MCF 10A (cell line): Measurements from ENCODE around the gene FLAD1. TPM values are rescaled to one million over a fixed set of nuclear protein-coding genes. Genes with fewer than 3 reads are reported as not detected.
A peak's percentile ranks its signal among the peaks of the same experiment; 100 is the strongest.

Source experiments
- BruUV-seq: library from RNA; stranded (reverse); fragments of 400-500 nt; replicated peaks from 2 replicates; lab custom pipeline; 2021; lab: Mats Ljungman, UMichigan
- CTCF ChIA-PET: fragments of 300-600 bp; sonication (Branson Sonifier 250); formaldehyde crosslinking; extraction: SDS; loops from one replicate; lab custom pipeline; 2021; ENCODE audit warnings: antibody characterized with exemption, inconsistent platforms; lab: Yijun Ruan, JAX
- POLR2A ChIA-PET: fragments of 300-600, 350-650 bp; sonication (Branson Sonifier 250); formaldehyde crosslinking; extraction: SDS; loops from one replicate; lab custom pipeline; 2020; ENCODE audit warnings: antibody characterized with exemption, inconsistent platforms; lab: Yijun Ruan, JAX
- DNase-seq: peaks from one replicate; pipeline ENCODE4 v3.0.0-alpha.2; 2018; ENCODE audit not compliant: unreplicated experiment
- H3K27ac Mint-ChIP-seq: one replicate; pipeline ENCODE4 v1.8.0; 2022; ENCODE audit warnings: mild to moderate bottlenecking, low read depth, mixed read lengths; ENCODE audit not compliant: unreplicated experiment
- H3K27me3 Mint-ChIP-seq: one replicate; pipeline ENCODE4 v1.8.0; 2022; ENCODE audit warnings: mixed read lengths; ENCODE audit not compliant: insufficient read depth, unreplicated experiment
- H3K36me3 Mint-ChIP-seq: one replicate; pipeline ENCODE4 v1.8.0; 2022; ENCODE audit warnings: mild to moderate bottlenecking, moderate library complexity, mixed read lengths; ENCODE audit not compliant: insufficient read depth, unreplicated experiment
- H3K4me1 Mint-ChIP-seq: one replicate; pipeline ENCODE4 v1.8.0; 2022; ENCODE audit warnings: mixed read lengths; ENCODE audit not compliant: insufficient read depth, unreplicated experiment
- H3K4me3 Mint-ChIP-seq: one replicate; pipeline ENCODE4 v1.8.0; 2022; ENCODE audit warnings: mild to moderate bottlenecking, moderate library complexity, mixed read lengths; ENCODE audit not compliant: unreplicated experiment
- H3K9me3 Mint-ChIP-seq: one replicate; pipeline ENCODE4 v1.8.0; 2022; ENCODE audit warnings: mixed read lengths; ENCODE audit not compliant: unreplicated experiment
- CTCF ChIP-seq: fragments of 200-600 bp; IDR thresholded peaks from one replicate; pipeline ENCODE4 v1.8.0; 2022; ENCODE audit warnings: antibody characterized with exemption, mild to moderate bottlenecking; ENCODE audit not compliant: unreplicated experiment
- intact Hi-C: fragments of 100-400 bp; cut with micrococcal nuclease; formaldehyde crosslinking; loops from 2 replicates; pipeline ENCODE4 v1.14.1; 2022
- total RNA-seq: library from RNA; stranded (reverse); gene quantifications from 2 replicates; pipeline ENCODE4 v1.2.3, GENCODE V29; 2022

FLAD1 gene
- total RNA-seq, 1 experiment from 2014 or later, result 91.1 TPM

GRCh38 chr1:154970631-154971340, 12.4 kb upstream of the FLAD1 start, which contains the start of gene SHC1:
TSS of gene SHC1 (minus strand) at chr1:154970747. CDS start at chr1:154970526, 221 bp downstream.
- CTCF ChIA-PET, result interaction anchor here (0.5 to 6.7 kb wide), 32 partner anchors 9 to 411 kb away, joined by 3 to 64 read pairs (median 5); partner anchors contain the start of genes ADAM15, FLAD1, KRTCAP2 and LENEP
- POLR2A ChIA-PET, result interaction anchor here (0.6 to 41.1 kb wide), 31 partner anchors 0 to 964 kb away, joined by 3 to 1917 read pairs (median 6); partner anchors contain the start of genes ADAM15, ADAR, CKS1B and CLK2
- peak; percentile 99 for DNase-seq
- TF ChIP-seq CTCF, result no peak
- H3K27me3 Mint-ChIP-seq, result no peaks in the 10 kb centered on the region
- peaks cover 40% of the 10 kb centered on the region for H3K4me1 Mint-ChIP-seq
- H3K27ac Mint-ChIP-seq, result no peak within 1 kb of the TSS
- BruUV-seq, result no TSS peak
- H3K9me3 Mint-ChIP-seq, result no peaks in the 10 kb centered on the region
- H3K4me3 Mint-ChIP-seq, result no peak within 1 kb of the TSS
- intact Hi-C loops, result loop anchor here (1.0 to 5.0 kb wide), 3 partner anchors 14 to 202 kb away; partner anchors contain the start of genes KRTCAP2 and TRIM46
- H3K36me3 Mint-ChIP-seq, result peaks cover 53% of the 10 kb centered on the region

DNA sequence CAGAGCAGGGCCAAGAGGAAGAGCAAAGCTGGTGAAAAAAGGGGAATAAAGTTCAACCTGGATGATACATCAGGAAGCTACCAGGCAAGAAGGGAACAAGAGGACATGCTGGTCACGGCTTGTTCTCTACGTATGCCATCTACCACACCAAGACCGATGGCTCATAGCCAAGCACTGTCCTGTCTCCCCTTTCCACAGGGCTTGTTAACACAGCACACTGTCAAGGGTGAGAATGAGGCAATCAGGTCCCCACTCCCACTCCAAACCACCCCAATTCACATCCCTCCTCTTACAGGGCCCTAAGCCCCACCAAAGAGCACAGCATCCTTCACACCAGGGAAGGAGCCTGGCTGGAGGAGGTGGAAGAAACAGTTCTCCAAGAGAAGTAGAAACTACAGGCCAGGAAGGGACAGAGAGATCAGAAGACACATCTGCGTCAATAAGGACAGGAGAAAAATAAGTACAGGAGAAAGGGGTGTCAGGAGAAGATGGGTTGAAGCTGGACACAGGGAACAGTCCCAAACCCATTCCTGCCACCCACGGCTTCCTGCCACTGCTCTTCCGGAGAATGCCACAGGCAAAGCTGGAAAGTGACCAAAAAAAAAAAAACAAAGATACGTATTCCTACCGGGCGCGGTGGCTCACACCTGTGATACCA, 11.7 kb upstream of the FLAD1 start:
- no TSS peak for BruUV-seq
- TF ChIP-seq CTCF, result no peak
- ChIA-PET CTCF (interaction anchor here (0.6 to 6.7 kb wide), 30 partner anchors 9 to 425 kb away, joined by 3 to 64 read pairs (median 4); partner anchors contain the start of genes FLAD1, KRTCAP2, LENEP and PBXIP1), POLR2A (interaction anchor here (0.7 to 41.1 kb wide), 28 partner anchors 1 to 1008 kb away, joined by 3 to 1917 read pairs (median 7); partner anchors contain the start of genes ADAM15, CKS1B, EFNA1 and EFNA3)
- Mint-ChIP-seq H3K4me1 (peaks cover 40% of the 10 kb centered on the region), H3K4me3 (no peak overlapping the region), H3K27me3 (no peaks in the 10 kb centered on the region), H3K27ac (no peak overlapping the region), H3K9me3 (no peaks in the 10 kb centered on the region), H3K36me3 (peaks cover 46% of the 10 kb centered on the region)
- intact Hi-C loops, result loop anchor here (1.0 to 5.0 kb wide), 3 partner anchors 13 to 201 kb away; partner anchors contain the start of genes KRTCAP2 and TRIM46
- peak; percentile 90 for DNase-seq

DNA sequence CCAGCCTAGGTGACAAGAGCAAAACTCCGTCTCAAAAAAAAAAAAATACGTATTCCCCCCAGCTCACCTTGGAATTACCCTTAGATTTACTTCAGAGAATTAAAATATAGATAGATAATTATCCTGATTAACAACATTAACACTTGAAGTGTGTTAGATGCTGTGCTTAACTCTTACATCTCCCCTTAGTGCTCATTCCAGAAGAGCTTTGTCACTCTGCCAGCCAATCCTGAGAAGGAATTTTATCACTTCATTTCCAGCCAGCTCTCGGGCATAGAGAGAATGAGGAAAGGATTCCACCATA, 11.0 kb upstream of the FLAD1 start:
- DNase-seq, result no peak
- Mint-ChIP-seq H3K27ac (no peak overlapping the region), H3K27me3 (no peaks in the 10 kb centered on the region), H3K36me3 (peaks cover 39% of the 10 kb centered on the region), H3K9me3 (no peaks in the 10 kb centered on the region), H3K4me3 (no peak overlapping the region), H3K4me1 (peaks cover 37% of the 10 kb centered on the region)
- ChIA-PET CTCF (interaction anchor here (0.6 to 6.7 kb wide), 22 partner anchors 10 to 775 kb away, joined by 3 to 64 read pairs (median 4); partner anchors contain the start of genes FLAD1, LENEP, PBXIP1 and PYGO2), POLR2A (interaction anchor here (0.7 to 41.1 kb wide), 21 partner anchors 1 to 1009 kb away, joined by 3 to 1917 read pairs (median 14); partner anchors contain the start of genes ADAM15, CKS1B, EFNA1 and EFNA3)
- intact Hi-C loops, result loop anchor here (1.0 to 5.0 kb wide), 3 partner anchors 10 to 200 kb away; partner anchors contain the start of genes ADAM15, KRTCAP2 and TRIM46
- no peak for TF ChIP-seq CTCF
- BruUV-seq, result no TSS peak
